Adipose tissue (tissue), 3 donors: ENCODE data around the gene GNAL. TPM values are rescaled to one million over a fixed set of nuclear protein-coding genes. Genes with fewer than 3 reads are reported as not detected.

Experiments
- H3K27ac ChIP-seq: one replicate; pipeline ENCODE4 v1.5.1; 2013; ENCODE audit warnings: low read depth, low read length
- WGBS, 3 donors: extraction: QIAGEN DNeasy Blood & Tissue Kit; methylation state at CpG; one replicate each; pipeline ENCODE4 v1.1.7; 2013; 5-methylcytosine and 5-hydroxymethylcytosine counted together
- polyA plus RNA-seq, 3 donors: library from polyadenylated mRNA; stranded (reverse); fragments of 200-250 nt; gene quantifications; one replicate each; pipeline ENCODE4 v1.2.3, GENCODE V29; 2013
- donor health status: healthy with polysubstance abuse.
- donor health status: Bipolar disorder and iron deficiency.
- donor health status: healthy.

The GNAL gene
- polyA plus RNA-seq, 3 donors = 1.2 to 2.7 (median 2.4) TPM

- WGBS, 3 donors = 77 to 98% (median 94%) methylated on average over 2 of the region's 2 CpGs
- H3K27ac ChIP-seq = no peak overlapping the region
These were observed 130.9 kb downstream of the GNAL start for GRCh38 chr18:11819938-11820337.

- WGBS, 3 donors = 44 to 74% (median 71%) methylated on average over 2 of the region's 2 CpGs
- H3K27ac ChIP-seq = no peak overlapping the region
These were observed 131.6 kb downstream of the GNAL start for GRCh38 chr18:11820697-11821096.

- WGBS, 3 donors = 87 to 90% (median 88%) methylated on average over 7 of the region's 7 CpGs
- H3K27ac ChIP-seq = no peak overlapping the region
These were observed 132.1 kb downstream of the GNAL start for GRCh38 chr18:11821208-11821607.

GRCh38 chr18:11821643-11822237, 132.7 kb downstream of the GNAL start:
- H3K27ac ChIP-seq = no peak overlapping the region
- 94 to 97% (median 95%) methylated on average over 40 of the region's 40 CpGs for WGBS, 3 donors

GRCh38 chr18:11823545-11823944, 134.5 kb downstream of the GNAL start:
- H3K27ac ChIP-seq = no peak overlapping the region
- WGBS, 3 donors = 59 to 68% (median 66%) methylated on average over 5 of the region's 5 CpGs

GRCh38 chr18:11826836-11827235, 137.8 kb downstream of the GNAL start:
- 81 to 91% (median 84%) methylated on average over 12 of the region's 12 CpGs for WGBS, 3 donors
- no peak overlapping the region for H3K27ac ChIP-seq

- 76 to 82% (median 77%) methylated on average over 6 of the region's 6 CpGs for WGBS, 3 donors
These were observed 139.8 kb downstream of the GNAL start for GRCh38 chr18:11828786-11829432.

GRCh38 chr18:11830585-11830984, 141.5 kb downstream of the GNAL start:
- no peak overlapping the region for H3K27ac ChIP-seq
- WGBS, 3 donors = 89 to 97% (median 96%) methylated on average over 4 of the region's 4 CpGs

More at GRCh38 chr18:11828786-11829432, 139.8 kb downstream of the GNAL start:
- no peak overlapping the region for H3K27ac ChIP-seq

GRCh38 chr18:11831921-11832320, 142.9 kb downstream of the GNAL start:
- 70 to 80% (median 79%) methylated on average over 3 of the region's 3 CpGs for WGBS, 3 donors
- no peak overlapping the region for H3K27ac ChIP-seq

- no peak overlapping the region for H3K27ac ChIP-seq
- 49 to 87% (median 76%) methylated on average over 5 of the region's 5 CpGs for WGBS, 3 donors
These were observed 145.7 kb downstream of the GNAL start for GRCh38 chr18:11834772-11835171.

- WGBS, 3 donors = 77 to 79% (median 78%) methylated on average over 6 of the region's 6 CpGs
- no peak overlapping the region for H3K27ac ChIP-seq
These were observed 150.5 kb downstream of the GNAL start for GRCh38 chr18:11839556-11839955.

- no peak overlapping the region for H3K27ac ChIP-seq
- 41 to 62% (median 60%) methylated on average over 6 of the region's 6 CpGs for WGBS, 3 donors
These were observed 151.4 kb downstream of the GNAL start for GRCh38 chr18:11840493-11840892.

GRCh38 chr18:11842562-11842961, 153.5 kb downstream of the GNAL start:
- WGBS, 3 donors = 71 to 80% (median 80%) methylated on average over 5 of the region's 5 CpGs
- no peak overlapping the region for H3K27ac ChIP-seq

- WGBS, 3 donors = 78 to 92% (median 89%) methylated on average over 6 of the region's 6 CpGs
- H3K27ac ChIP-seq = no peak overlapping the region
These were observed 155.4 kb downstream of the GNAL start for GRCh38 chr18:11844436-11844835.

- H3K27ac ChIP-seq = no peak overlapping the region
- WGBS, 3 donors = 78 to 82% (median 79%) methylated on average over 4 of the region's 4 CpGs
These were observed 156.6 kb downstream of the GNAL start for GRCh38 chr18:11845654-11846053.

GRCh38 chr18:11847811-11848210, 158.7 kb downstream of the GNAL start:
- WGBS, 3 donors = 75 to 87% (median 81%) methylated on average over 4 of the region's 4 CpGs
- H3K27ac ChIP-seq = no peak overlapping the region

- WGBS, 3 donors = 88 to 95% (median 94%) methylated on average over 7 of the region's 7 CpGs
- no peak overlapping the region for H3K27ac ChIP-seq
These were observed 160.2 kb downstream of the GNAL start for GRCh38 chr18:11849279-11849678.

- H3K27ac ChIP-seq = peak overlapping the region; percentile 69
- WGBS, 3 donors = 10 to 15% (median 14%) methylated on average over 17 of the region's 17 CpGs
These were observed 161.0 kb downstream of the GNAL start for GRCh38 chr18:11849841-11850634.

GRCh38 chr18:11850821-11851145, 161.7 kb downstream of the GNAL start:
- WGBS, 3 donors = 0% methylated on average over 10 of the region's 10 CpGs
- no peak overlapping the region for H3K27ac ChIP-seq
